HepG2 (cell line): ENCODE data around the gene NTN3. TPM values are rescaled to one million over a fixed set of nuclear protein-coding genes. Genes with fewer than 3 reads are reported as not detected.

Experiments
- BCL6 ChIP-seq: IDR thresholded peaks from 2 replicates; pipeline ENCODE4 v1.6.1; 2016; ENCODE audit warnings: missing genetic modification reagents, missing compliant biosample characterization
- CENPX ChIP-seq: sonication (generic); formaldehyde crosslinking; IDR thresholded peaks from 2 replicates; pipeline ENCODE4 v1.9.0; 2021; ENCODE audit warnings: mild to moderate bottlenecking, missing genetic modification reagents, moderate library complexity
- HMG20A ChIP-seq: IDR thresholded peaks from 2 replicates; pipeline ENCODE4 v1.6.1; 2016; ENCODE audit warnings: borderline replicate concordance
- KAT8 ChIP-seq: IDR thresholded peaks from 2 replicates; pipeline ENCODE4 v1.6.1; 2016; ENCODE audit warnings: missing genetic modification reagents, missing compliant biosample characterization
- SMARCE1 ChIP-seq: fragments of 450-650 bp; IDR thresholded peaks from 2 replicates; pipeline ENCODE4 v1.6.1; 2017; ENCODE audit warnings: borderline replicate concordance
- ZIK1 ChIP-seq: sonication (generic); formaldehyde crosslinking; IDR thresholded peaks from 2 replicates; pipeline ENCODE4 v1.5.0; 2020; ENCODE audit warnings: mild to moderate bottlenecking, low read depth, missing genetic modification reagents, borderline replicate concordance
- ZNF619 ChIP-seq: sonication (generic); formaldehyde crosslinking; IDR thresholded peaks from 2 replicates; pipeline ENCODE4 v1.4.0; 2020; ENCODE audit warnings: mild to moderate bottlenecking, missing genetic modification reagents
- ZSCAN22 ChIP-seq: sonication (generic); formaldehyde crosslinking; IDR thresholded peaks from 2 replicates; pipeline ENCODE4 v1.4.0; 2020; ENCODE audit warnings: mild to moderate bottlenecking, missing genetic modification reagents
- polyA plus RNA-seq, 8 experiments: library from polyadenylated mRNA; depleted of rRNA in 3 of 8; stranded (reverse) in 7 of 8; unstranded in 1 of 8; fragments of >200 nt; fragmentation: Illumina TruSeq in 4 of 8; extraction: Trizol in 4 of 8; gene quantifications; 2 replicates each; pipeline versions ENCODE4 v1.2.1 to v1.2.3, GENCODE V29; 2011 to 2016; ENCODE audit warnings: low read depth in 4 of 8, missing spikeins in 1 of 8, mixed read lengths in 1 of 8; ENCODE audit not compliant: insufficient read depth in 1 of 8
- total RNA-seq, 5 experiments: library from RNA; depleted of rRNA; stranded (reverse); fragments of >200 nt; fragmentation: Illumina TruSeq; extraction: Trizol; gene quantifications; 2 replicates each; pipeline ENCODE4 v1.2.3, GENCODE V29; 2016; ENCODE audit warnings: low read depth in 1 of 5
- TF ChIP-seq, protein P1 (sequence below), 2 experiments: fragments of 450-650 bp in 1 of 2; sonication (generic) in 1 of 2; formaldehyde crosslinking in 1 of 2; IDR thresholded peaks; 2 replicates each; pipeline versions ENCODE4 v1.6.1 to v1.8.0; 2016 to 2022; ENCODE audit warnings: antibody characterized with exemption in 1 of 2, mild to moderate bottlenecking in 1 of 2, missing genetic modification reagents in 1 of 2
- TF ChIP-seq, protein P2 (sequence below): sonication (generic); formaldehyde crosslinking; IDR thresholded peaks from 2 replicates; pipeline ENCODE4 v1.5.0; 2020; ENCODE audit warnings: mild to moderate bottlenecking, missing genetic modification reagents
- TF ChIP-seq, protein P3 (sequence below): sonication (generic); formaldehyde crosslinking; IDR thresholded peaks from 2 replicates; pipeline ENCODE4 v1.9.0; 2021; ENCODE audit warnings: missing genetic modification reagents, borderline replicate concordance
- TF ChIP-seq, protein P4 (sequence below): sonication (generic); formaldehyde crosslinking; IDR thresholded peaks from 2 replicates; pipeline ENCODE4 v1.5.0; 2020; ENCODE audit warnings: mild to moderate bottlenecking, missing genetic modification reagents, borderline replicate concordance

The NTN3 gene
- total and polyA plus RNA-seq, 2 of the 13 experiments (the other 11 are each of a cell fraction or from before 2014, with no cell fraction given): 0.09 to 0.20 TPM

DNA sequence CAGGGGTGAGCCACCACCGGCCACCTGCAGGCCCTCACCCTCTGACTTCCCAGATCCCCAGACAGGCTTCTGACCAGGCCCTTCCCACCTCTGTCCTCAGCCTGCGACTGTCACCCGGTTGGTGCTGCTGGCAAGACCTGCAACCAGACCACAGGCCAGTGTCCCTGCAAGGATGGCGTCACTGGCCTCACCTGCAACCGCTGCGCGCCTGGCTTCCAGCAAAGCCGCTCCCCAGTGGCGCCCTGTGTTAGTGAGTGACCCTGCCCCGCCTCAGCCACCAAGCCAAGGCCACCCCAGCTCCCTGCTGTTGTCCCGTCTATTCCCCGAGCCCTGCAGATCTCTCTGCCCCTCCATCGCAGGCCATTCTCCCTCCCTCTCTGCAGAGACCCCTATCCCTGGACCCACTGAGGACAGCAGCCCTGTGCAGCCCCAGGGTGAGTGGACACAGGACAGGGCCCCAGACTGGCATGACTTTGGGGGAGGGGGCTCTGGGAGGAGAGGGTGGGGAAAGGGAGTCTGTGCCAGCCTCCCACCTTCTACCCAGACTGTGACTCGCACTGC, 1.9 kb downstream of the NTN3 start (continued):
- TF ChIP-seq, protein P1, sequence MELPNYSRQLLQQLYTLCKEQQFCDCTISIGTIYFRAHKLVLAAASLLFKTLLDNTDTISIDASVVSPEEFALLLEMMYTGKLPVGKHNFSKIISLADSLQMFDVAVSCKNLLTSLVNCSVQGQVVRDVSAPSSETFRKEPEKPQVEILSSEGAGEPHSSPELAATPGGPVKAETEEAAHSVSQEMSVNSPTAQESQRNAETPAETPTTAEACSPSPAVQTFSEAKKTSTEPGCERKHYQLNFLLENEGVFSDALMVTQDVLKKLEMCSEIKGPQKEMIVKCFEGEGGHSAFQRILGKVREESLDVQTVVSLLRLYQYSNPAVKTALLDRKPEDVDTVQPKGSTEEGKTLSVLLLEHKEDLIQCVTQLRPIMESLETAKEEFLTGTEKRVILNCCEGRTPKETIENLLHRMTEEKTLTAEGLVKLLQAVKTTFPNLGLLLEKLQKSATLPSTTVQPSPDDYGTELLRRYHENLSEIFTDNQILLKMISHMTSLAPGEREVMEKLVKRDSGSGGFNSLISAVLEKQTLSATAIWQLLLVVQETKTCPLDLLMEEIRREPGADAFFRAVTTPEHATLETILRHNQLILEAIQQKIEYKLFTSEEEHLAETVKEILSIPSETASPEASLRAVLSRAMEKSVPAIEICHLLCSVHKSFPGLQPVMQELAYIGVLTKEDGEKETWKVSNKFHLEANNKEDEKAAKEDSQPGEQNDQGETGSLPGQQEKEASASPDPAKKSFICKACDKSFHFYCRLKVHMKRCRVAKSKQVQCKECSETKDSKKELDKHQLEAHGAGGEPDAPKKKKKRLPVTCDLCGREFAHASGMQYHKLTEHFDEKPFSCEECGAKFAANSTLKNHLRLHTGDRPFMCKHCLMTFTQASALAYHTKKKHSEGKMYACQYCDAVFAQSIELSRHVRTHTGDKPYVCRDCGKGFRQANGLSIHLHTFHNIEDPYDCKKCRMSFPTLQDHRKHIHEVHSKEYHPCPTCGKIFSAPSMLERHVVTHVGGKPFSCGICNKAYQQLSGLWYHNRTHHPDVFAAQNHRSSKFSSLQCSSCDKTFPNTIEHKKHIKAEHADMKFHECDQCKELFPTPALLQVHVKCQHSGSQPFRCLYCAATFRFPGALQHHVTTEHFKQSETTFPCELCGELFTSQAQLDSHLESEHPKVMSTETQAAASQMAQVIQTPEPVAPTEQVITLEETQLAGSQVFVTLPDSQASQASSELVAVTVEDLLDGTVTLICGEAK (IDR thresholded peaks at IDR 0.05): no peak
- TF ChIP-seq, protein P1 (CRISPR knock-in tag; IDR thresholded peaks at IDR 0.05): no peak
- TF ChIP-seq CENPX (no peak), ZNF619 (0 out of 2 replicates have a peak, but pooled peaks have one; percentile 28), HMG20A (CRISPR knock-in tag) (no peak), ZIK1 (CRISPR knock-in tag) (no peak), ZSCAN22 (CRISPR knock-in tag) (no peak), BCL6 (CRISPR knock-in tag) (no peak), KAT8 (no peak), SMARCE1 (no peak)
- TF ChIP-seq, protein P2, sequence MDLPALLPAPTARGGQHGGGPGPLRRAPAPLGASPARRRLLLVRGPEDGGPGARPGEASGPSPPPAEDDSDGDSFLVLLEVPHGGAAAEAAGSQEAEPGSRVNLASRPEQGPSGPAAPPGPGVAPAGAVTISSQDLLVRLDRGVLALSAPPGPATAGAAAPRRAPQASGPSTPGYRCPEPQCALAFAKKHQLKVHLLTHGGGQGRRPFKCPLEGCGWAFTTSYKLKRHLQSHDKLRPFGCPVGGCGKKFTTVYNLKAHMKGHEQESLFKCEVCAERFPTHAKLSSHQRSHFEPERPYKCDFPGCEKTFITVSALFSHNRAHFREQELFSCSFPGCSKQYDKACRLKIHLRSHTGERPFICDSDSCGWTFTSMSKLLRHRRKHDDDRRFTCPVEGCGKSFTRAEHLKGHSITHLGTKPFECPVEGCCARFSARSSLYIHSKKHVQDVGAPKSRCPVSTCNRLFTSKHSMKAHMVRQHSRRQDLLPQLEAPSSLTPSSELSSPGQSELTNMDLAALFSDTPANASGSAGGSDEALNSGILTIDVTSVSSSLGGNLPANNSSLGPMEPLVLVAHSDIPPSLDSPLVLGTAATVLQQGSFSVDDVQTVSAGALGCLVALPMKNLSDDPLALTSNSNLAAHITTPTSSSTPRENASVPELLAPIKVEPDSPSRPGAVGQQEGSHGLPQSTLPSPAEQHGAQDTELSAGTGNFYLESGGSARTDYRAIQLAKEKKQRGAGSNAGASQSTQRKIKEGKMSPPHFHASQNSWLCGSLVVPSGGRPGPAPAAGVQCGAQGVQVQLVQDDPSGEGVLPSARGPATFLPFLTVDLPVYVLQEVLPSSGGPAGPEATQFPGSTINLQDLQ (CRISPR knock-in tag): no peak
- TF ChIP-seq, protein P3, sequence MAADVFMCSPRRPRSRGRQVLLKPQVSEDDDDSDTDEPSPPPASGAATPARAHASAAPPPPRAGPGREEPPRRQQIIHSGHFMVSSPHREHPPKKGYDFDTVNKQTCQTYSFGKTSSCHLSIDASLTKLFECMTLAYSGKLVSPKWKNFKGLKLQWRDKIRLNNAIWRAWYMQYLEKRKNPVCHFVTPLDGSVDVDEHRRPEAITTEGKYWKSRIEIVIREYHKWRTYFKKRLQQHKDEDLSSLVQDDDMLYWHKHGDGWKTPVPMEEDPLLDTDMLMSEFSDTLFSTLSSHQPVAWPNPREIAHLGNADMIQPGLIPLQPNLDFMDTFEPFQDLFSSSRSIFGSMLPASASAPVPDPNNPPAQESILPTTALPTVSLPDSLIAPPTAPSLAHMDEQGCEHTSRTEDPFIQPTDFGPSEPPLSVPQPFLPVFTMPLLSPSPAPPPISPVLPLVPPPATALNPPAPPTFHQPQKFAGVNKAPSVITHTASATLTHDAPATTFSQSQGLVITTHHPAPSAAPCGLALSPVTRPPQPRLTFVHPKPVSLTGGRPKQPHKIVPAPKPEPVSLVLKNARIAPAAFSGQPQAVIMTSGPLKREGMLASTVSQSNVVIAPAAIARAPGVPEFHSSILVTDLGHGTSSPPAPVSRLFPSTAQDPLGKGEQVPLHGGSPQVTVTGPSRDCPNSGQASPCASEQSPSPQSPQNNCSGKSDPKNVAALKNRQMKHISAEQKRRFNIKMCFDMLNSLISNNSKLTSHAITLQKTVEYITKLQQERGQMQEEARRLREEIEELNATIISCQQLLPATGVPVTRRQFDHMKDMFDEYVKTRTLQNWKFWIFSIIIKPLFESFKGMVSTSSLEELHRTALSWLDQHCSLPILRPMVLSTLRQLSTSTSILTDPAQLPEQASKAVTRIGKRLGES (CRISPR knock-in tag): no peak
- TF ChIP-seq, protein P4, sequence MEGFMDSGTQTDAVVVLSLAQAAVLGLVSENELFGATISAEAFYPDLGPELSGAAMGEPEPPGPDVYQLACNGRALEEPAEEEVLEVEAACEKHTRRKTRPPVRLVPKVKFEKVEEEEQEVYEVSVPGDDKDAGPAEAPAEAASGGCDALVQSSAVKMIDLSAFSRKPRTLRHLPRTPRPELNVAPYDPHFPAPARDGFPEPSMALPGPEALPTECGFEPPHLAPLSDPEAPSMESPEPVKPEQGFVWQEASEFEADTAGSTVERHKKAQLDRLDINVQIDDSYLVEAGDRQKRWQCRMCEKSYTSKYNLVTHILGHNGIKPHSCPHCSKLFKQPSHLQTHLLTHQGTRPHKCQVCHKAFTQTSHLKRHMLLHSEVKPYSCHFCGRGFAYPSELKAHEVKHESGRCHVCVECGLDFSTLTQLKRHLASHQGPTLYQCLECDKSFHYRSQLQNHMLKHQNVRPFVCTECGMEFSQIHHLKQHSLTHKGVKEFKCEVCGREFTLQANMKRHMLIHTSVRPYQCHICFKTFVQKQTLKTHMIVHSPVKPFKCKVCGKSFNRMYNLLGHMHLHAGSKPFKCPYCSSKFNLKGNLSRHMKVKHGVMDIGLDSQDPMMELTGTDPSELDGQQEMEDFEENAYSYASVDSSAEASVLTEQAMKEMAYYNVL (CRISPR knock-in tag): peak; percentile 5; the same call in 1 of the 2 replicates
